Measurements from ENCODE around the gene FAT3.

FAT3 gene

DNA sequence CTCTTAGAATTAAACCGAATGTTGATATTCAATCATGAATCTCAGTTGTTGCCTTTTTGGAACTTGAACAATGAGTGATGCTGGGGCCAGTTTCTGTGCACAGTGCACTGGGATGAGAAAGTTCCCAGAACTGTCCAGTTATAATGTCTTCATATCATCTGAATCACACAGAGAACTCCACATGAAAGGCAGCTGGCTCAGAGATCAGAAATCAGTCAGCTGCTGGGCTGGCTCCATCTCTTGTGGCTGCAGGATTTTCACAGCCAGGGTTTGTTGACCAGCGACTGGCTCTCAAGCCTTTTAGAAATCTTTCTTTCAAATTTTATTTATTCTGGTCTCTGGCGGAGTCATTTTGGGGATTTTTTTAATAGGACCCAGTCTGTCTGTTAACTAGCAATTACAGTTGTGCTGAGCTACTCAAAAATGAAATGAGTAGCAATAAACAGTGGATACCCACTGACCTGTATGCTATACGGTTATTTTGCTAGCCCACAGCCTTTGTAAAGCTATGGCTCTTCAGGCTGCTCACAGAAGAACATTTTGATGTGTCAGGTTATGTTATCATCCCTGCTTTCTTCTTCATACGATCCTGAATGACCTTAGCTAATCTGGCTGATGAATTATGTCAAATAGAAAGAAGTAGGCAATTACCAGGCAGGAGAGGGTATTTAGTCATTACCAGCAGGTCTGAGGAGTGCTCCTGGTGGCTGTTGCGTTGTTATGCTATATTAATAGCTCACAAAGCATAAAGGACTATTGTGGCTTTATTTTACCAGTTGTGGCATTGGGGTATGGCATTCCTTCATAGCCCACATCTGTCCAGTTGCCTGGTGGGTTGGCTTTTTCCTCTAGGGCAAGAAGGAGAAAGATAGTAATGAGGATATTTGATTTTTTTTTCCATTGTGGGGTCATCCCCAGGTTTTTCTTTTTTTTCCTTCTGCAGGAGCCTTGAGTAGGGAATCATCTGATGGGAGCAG is 3.6 kb downstream of the FAT3 start:
- DNase-seq (ENCODE audit: low read depth in 2 of 2), result no peak

- no peak for DNase-seq (ENCODE audit: low read depth in 2 of 2)
These were observed 12.2 kb downstream of the FAT3 start for GRCh38 chr11:92236856-92237255.

DNA sequence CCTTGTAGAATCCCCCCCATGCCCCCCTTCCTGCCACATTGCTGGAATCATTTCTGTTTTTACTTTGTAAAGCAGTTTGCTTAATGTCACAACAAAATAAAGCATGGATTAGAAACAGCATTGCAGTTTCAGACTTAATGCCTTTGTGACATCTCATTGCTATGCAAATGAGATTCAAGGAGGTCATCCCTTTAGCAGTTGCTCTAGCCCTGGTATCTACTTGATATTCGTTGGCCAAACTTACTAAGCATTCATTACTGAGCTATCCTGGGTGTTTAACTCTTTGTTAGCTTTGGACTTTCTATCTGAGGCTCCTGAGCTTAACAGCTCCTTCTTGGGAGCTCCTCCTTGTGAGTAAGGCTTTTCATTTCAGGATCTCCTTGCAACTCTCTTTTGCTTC is 16.3 kb downstream of the FAT3 start:
- DNase-seq (ENCODE audit: low read depth in 2 of 2), result no peak

DNA sequence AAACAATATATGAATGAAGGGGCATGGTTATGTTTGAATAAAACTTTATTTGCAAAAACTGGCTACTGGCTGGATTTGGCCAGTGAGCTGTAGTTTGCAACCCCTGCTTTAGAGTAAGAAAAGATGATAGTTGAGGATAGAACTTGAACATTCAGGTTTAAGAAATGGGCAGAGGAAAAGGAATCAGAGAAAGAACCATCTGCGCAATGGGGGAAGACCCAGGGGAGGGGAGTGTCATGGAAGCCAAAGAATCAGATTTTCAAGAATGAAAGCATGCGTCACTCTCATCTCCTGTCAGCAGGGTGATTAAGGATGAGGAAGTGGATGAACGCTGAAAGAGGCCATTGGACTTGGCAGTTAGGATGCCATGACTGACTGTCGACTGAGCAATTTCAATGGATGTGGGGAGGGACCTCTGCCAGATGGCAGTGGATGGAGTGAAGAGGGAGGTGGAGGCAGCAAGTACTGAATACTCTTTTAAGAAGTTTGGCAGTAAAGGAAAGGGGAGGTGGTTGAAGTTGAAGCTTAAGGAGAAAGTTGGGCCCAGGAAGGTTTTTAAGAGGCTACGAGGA is 21.2 kb downstream of the FAT3 start:
- DNase-seq (ENCODE audit: low read depth in 2 of 2), result no peak

GRCh38 chr11:92246630-92247029 is 22.0 kb downstream of the FAT3 start:
- no peak for DNase-seq (ENCODE audit: low read depth in 2 of 2)

- DNase-seq (ENCODE audit: low read depth in 2 of 2), result no peak
These were observed 24.6 kb downstream of the FAT3 start for GRCh38 chr11:92249156-92249753.

- DNase-seq (ENCODE audit: low read depth in 2 of 2), result no peak
These were observed 27.4 kb downstream of the FAT3 start for GRCh38 chr11:92251980-92252379.

- no peak for DNase-seq (ENCODE audit: low read depth in 2 of 2)
These were observed 28.8 kb downstream of the FAT3 start for GRCh38 chr11:92253421-92253820.

DNA sequence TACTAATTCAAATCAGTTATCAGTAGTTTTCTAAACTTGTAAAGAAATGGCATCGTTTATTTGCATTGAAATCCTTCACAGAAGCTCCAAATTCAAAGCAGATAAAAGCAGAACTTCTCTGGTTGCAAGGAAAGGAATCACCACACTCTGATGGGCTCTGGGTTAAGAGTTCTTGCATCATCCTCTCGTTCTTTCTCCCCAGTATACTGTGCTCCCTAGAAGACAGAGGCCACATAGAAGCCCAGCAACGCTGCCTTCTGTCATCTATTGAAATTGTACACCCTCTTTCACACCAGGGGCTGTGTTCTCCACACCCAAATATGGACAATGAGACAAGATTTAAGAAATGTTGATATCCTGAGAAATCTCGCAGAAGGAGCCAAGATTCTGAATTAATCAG is 29.3 kb downstream of the FAT3 start:
- no peak for DNase-seq (ENCODE audit: low read depth in 2 of 2)

GRCh38 chr11:92257536-92257935 is 32.9 kb downstream of the FAT3 start:
- no peak for DNase-seq (ENCODE audit: low read depth in 2 of 2)

- DNase-seq (ENCODE audit: low read depth in 2 of 2), result no peak
These were observed 35.2 kb downstream of the FAT3 start for GRCh38 chr11:92259861-92260260.

DNA sequence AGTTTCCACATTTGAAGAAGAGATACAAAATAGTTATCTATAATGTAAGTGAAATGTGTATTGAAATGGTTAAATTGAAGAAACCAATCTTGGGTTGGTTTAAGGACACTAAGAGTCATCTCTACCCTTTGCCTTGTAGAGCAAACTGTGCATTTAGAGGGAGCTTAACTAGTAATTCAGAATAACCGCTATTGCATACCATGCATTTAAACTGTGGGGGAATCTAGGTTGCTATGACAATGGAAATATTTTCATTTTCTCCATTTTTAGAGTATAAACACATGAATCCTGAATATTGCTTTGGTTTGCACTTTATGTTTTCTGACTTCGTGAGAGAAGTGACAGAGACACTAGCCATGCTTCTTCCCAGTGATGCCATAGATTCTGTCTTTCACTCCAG is 39.7 kb downstream of the FAT3 start:
- DNase-seq (ENCODE audit: low read depth in 2 of 2), result no peak

DNA sequence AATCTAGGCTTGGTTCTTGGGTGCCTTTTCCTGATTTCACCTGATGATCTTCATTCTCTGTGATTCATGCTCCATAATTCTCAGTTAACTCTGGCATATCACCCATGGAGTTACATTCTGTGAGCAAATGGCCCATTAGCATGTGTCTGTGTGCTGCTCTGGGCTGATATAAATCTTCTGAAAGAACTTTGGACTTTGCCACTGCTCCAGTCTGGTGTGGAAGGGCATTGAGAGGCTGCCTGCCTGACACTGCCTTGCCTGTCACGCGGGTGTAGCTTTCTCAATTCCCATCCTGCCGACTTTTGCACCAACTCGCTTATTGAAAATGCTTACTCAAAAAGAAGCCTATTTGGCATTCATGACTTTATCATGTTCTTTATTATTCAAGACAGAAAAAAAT is 42.2 kb downstream of the FAT3 start:
- DNase-seq (ENCODE audit: low read depth in 2 of 2), result no peak

DNA sequence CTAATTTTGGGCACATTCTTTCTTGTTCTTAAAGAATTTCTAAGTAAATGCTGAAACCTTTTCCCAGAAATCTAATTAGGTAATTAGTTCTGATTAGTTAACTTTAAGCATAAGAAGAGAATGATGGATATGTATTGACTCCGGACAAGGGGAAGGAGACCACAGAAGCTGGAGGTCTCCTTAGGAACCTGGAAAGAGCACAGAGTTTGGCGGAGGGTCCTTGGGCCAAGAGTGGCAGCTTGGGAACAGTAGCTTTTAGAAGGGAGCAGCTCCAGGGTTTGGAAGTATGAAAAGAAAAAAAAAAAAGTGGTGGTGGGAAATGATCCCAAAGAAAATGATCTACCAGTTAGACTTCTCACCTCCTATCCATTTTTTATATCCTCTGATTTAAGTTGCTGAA is 42.7 kb downstream of the FAT3 start:
- DNase-seq (ENCODE audit: low read depth in 2 of 2), result no peak

DNA sequence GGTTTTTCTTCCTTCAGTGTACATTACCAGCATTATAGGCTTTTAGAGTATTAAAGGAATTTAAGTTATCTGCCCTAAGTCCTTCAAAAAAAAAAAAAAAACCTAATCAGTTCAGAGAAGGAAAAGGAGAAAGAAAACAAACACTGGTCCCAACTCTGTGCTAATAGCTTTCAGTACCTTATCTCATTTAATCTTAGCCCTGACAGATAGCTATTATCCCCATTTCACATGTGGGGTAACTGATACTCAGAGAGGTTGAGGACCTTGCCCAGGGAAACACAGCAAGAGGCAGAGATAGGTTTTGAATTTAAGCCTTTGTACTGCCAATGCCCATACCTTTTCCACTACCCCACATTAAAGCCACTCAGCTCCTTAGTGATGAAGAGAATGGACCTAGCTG is 43.4 kb downstream of the FAT3 start:
- no peak for DNase-seq (ENCODE audit: low read depth in 2 of 2)

DNA sequence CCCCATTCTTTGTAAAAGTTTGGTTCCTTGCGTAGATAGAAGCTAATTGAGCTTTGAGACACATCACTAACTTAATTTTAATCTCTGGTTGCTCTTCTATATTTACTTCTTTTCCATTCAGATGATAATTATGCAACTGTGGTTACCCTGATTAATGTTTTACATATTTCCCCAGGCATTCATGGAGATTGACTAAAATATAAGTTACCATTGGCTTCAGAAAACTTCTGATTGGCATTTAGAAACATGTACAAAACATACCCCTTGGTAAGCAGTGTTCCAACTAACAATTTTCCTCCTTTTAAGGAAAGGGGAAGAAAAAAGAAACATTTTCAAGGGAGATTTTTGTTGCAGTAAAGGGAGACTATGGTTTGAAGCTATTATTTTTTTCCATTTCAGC is 43.9 kb downstream of the FAT3 start:
- DNase-seq (ENCODE audit: low read depth in 2 of 2), result no peak

DNA sequence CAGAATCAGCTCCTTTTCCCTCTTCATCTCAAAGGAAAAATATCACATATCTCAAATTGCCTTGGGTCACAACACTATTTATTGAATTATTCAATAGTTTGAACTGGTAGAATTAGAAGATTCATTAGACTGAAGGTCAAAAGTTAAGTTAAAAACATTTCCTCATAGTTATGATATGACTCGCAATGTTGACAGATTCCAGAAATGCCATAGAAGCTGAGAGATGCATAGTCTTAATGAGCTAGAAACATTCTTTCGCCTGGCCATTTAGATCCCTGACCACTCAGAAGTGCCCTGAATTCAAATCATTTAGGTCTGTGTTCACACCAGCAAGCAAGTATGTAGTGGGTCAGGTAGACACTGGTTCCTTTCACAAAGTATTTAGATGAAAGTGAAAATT is 44.4 kb downstream of the FAT3 start:
- DNase-seq (ENCODE audit: low read depth in 2 of 2), result no peak

- DNase-seq (ENCODE audit: low read depth in 2 of 2), result no peak
These were observed 45.2 kb downstream of the FAT3 start for GRCh38 chr11:92269841-92270240.

DNA sequence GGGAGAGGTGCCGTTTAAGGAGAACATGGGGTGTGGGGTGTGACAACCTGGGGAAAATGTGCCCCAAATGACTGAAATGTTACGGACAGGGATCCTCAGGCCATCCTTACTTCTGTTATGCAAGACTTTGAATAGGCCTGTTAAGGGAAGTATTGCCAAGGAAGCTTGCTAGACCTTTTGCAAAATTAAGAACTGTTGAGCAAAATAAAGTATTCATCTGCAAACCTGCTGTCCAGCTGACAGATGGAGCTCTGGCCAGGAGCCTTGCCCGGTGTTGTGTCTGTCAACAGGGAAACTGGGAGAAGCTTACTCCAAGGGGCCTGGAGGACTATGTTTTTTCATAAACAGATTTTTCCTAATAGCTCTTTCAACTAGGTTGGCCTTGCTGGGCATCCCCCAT is 48.0 kb downstream of the FAT3 start:
- no peak for DNase-seq (ENCODE audit: low read depth in 2 of 2)
